ENCODE data around the gene SLC25A39.

SLC25A39 gene

DNA sequence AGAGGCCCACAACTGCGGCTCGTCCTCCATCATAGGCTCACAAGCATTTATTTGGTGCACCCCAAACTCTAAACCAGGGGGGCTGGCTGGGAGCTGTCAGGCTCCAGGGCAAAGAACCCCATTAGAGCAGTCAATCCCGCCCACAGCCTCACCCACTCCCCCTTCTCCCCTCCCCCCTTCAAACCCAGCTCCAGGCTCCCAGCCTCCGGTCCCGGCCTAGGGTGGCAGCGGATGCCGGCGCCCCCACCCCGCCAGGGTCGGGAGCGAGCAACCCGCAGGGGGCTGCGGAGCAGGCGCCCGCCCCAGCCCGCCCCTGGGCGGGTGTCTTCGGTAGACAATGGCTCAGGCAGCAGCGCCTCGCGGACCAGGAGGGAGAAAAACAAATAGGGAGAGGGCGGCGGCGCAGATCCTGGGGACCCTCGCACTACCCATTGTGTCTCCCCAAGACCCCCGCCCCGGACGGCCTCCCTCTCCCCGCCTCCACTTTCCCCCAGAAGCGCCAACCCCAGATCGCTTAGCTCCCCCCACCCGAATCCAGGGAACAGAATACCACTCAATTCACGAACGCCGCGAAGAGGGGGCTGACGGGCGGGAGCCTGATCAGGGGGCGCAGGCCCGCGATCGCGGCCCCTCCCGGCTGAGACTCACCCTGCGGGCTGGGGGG is 38.5 kb upstream of the SLC25A39 start:
- peak overlapping the region; percentile 55 for H3K4me3 ChIP-seq (ENCODE audit: low read length)
- TF ChIP-seq, protein P1, sequence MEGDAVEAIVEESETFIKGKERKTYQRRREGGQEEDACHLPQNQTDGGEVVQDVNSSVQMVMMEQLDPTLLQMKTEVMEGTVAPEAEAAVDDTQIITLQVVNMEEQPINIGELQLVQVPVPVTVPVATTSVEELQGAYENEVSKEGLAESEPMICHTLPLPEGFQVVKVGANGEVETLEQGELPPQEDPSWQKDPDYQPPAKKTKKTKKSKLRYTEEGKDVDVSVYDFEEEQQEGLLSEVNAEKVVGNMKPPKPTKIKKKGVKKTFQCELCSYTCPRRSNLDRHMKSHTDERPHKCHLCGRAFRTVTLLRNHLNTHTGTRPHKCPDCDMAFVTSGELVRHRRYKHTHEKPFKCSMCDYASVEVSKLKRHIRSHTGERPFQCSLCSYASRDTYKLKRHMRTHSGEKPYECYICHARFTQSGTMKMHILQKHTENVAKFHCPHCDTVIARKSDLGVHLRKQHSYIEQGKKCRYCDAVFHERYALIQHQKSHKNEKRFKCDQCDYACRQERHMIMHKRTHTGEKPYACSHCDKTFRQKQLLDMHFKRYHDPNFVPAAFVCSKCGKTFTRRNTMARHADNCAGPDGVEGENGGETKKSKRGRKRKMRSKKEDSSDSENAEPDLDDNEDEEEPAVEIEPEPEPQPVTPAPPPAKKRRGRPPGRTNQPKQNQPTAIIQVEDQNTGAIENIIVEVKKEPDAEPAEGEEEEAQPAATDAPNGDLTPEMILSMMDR (IDR thresholded peaks at IDR 0.05; ENCODE audit: insufficient read depth, low read depth, low read length, missing control alignments) = no peak
- no peak for DNase-seq (ENCODE audit: low read depth)

DNA sequence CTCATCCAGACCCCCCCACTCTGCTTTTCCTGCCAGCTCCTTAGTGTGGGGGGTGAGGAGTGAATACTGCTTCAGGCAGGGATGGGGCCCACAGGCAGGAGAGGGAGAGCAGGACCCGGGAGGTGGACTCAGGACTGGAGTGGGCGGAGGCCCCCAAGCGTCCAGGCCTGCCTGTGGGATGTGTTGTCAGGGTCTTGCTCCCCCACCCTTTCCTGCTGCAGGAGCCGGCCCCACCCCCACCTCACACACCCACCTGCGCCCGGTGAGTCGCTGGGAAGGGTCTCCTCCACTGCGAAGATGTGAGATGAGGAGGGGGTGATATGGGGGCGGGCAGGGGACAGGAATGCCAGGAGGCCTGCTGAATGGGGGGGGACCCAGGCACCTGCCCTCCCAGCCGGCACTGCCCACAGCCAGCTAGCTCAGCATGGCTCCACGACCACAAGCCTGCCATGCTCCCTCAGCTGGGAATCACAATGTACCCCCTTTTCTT is 37.9 kb upstream of the SLC25A39 start:
- peak overlapping the region; percentile 55 for H3K4me3 ChIP-seq (ENCODE audit: low read length)
- no peak for DNase-seq (ENCODE audit: low read depth)

DNA sequence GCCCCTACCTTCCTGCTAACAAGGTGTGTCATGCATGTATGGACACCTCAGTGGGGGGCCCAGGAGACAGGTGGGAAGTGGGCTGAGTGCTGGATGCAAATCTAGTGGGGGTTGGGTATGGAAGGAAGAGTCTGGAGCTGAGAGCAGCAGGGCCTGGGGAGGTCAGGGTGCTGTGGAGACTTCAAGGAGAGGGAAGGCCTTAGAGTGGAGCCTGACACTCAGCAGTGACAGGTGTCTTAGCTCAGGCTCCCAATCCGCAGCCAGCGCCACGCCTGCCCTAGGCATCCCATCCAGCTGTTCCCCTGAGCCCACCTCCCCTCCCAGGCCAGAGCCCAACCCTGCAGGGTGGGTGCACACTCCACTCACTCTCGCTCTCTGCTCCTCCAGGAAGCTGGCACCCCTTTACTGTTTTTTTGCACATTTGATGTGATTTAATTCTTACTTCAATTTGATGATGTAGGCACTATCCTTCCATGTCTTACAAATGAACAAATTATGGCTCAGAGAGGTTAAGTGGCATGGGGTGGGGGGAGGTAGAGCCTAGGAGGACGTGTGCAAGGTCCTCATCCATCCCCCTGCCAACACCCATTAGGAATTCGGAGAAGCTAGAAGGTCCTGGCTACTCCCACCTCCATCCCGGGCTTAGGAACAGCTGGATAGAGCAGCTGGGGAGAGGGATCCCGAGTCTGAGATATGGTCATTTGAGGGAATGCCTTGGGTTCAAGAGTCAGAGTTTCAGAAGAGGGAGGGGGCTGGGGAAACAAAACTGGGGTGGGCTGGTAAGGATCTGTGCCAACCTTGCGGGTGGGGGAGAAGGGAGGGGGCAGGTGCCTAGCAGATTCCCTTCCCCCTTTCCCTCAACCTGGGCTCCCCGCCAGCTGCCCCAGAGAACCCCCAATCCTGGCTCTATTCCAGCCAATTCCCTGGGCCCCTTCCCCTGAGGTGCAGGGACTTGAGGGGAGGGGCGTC is 37.0 kb upstream of the SLC25A39 start:
- DNase-seq (ENCODE audit: low read depth) = no peak
- no peak overlapping the region for H3K4me3 ChIP-seq (ENCODE audit: low read length)
- TF ChIP-seq, protein P1 (IDR thresholded peaks at IDR 0.05; ENCODE audit: insufficient read depth, low read depth, low read length, missing control alignments) = no peak

More for the DNA sequence above, 37.9 kb upstream of the SLC25A39 start:
- TF ChIP-seq, protein P1 (IDR thresholded peaks at IDR 0.05; ENCODE audit: insufficient read depth, low read depth, low read length, missing control alignments) = no peak

DNA sequence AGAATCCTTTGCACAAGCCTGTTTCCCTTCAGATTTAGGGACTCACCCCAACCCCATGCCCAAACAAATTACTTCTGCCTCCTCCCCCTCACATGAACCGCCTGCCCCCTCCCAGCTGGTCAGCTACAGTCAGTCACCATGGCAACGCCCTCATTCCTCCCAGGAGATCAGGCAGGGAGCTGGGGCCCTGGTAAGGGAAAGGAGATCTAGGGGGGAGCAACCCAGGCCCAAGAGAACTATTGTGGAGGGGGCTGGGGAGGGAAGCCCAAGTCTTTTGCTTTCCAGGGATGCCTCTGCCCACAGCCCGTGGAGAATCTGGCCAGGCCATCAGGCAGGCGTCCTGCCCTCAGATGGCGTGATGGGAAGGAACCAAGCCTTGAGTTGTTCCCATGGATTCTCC is 36.2 kb upstream of the SLC25A39 start:
- H3K4me3 ChIP-seq (ENCODE audit: low read length) = no peak overlapping the region
- TF ChIP-seq, protein P1 (IDR thresholded peaks at IDR 0.05; ENCODE audit: insufficient read depth, low read depth, low read length, missing control alignments) = no peak
- no peak for DNase-seq (ENCODE audit: low read depth)

DNA sequence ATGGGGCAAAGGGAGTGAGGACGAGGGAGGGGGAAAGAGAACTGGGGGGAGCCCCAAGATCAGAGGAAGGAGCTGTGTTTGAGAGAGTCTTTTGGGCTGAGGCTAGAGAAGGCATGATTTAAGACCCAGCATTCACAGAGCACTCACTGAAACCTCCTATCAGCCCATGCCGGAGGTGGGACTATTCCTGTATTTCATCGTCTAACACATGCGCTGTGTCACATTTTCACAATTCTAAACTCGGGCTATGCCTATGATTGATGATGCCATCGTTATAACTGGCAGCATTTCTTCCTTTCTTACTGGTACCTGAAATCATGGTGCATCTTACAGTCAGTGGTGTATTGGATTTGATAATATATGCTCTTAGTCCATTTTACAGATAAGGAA is 35.5 kb upstream of the SLC25A39 start:
- TF ChIP-seq, protein P1 (IDR thresholded peaks at IDR 0.05; ENCODE audit: insufficient read depth, low read depth, low read length, missing control alignments) = no peak
- H3K4me3 ChIP-seq (ENCODE audit: low read length) = no peak overlapping the region
- DNase-seq (ENCODE audit: low read depth) = no peak

DNA sequence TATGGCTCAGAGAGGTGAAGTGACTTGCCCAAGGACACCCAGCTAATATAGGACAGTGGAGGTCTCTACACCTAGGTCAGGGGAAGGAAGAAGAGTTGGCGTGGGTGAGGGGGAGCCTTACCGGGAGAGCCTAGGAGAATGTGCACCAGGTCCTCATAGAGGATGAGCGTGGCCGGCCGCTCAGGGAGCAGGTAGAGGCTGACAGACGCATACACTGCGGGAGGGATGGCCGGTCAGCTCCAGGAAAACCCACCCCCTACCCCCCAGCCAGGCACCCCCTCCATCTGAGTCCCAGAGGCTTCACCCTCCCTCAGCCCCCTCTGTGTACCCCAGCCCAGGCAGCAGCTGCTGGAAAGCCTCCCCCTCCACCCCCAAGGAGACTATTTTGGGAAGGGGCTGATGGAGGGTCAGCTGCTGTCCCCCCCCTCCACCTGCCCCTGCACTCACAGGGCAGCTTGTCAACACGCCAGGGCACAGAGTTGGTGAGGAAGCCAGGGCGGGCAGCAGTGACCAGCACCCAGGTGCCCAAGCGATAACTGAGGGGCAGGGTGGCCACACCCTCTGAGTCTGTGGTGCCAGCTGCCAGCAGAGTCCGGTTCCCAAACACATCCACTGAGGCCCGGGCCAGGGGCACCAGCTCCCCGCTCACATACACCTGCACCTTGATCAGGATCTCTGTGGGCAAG is 35.0 kb upstream of the SLC25A39 start:
- H3K4me3 ChIP-seq (ENCODE audit: low read length) = no peak overlapping the region
- no peak for DNase-seq (ENCODE audit: low read depth)
- TF ChIP-seq, protein P1 (IDR thresholded peaks at IDR 0.05; ENCODE audit: insufficient read depth, low read depth, low read length, missing control alignments) = no peak
